Measurements from ENCODE around the gene CCNJL.

DNA sequence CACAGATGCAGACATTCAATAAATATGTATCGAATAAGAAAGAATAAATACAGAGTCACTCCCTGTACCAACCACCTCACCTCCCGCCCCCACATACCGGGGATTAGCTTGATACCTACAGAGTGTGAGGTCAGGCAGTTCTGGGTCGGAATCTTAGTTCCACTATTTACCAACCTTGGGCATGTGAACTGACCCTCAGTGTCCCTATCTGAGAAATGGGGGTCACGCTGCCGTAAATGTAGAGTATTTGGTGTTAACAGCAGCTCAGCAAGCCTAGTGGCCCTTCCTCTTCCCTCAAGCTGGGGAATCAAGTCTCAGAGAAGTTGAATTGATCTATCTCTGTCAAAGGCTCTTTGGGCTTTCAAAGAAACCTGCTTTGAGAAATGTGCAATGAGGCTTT lies 25.4 kb downstream of the CCNJL start:
- TF ChIP-seq, protein P1, sequence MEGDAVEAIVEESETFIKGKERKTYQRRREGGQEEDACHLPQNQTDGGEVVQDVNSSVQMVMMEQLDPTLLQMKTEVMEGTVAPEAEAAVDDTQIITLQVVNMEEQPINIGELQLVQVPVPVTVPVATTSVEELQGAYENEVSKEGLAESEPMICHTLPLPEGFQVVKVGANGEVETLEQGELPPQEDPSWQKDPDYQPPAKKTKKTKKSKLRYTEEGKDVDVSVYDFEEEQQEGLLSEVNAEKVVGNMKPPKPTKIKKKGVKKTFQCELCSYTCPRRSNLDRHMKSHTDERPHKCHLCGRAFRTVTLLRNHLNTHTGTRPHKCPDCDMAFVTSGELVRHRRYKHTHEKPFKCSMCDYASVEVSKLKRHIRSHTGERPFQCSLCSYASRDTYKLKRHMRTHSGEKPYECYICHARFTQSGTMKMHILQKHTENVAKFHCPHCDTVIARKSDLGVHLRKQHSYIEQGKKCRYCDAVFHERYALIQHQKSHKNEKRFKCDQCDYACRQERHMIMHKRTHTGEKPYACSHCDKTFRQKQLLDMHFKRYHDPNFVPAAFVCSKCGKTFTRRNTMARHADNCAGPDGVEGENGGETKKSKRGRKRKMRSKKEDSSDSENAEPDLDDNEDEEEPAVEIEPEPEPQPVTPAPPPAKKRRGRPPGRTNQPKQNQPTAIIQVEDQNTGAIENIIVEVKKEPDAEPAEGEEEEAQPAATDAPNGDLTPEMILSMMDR (conservative IDR thresholded peaks at IDR 0.05; ENCODE audit: low read depth in 2 of 2): no peak
- TF ChIP-seq ZNF114 (CRISPR knock-in tag; IDR thresholded peaks at IDR 0.05) (no peak), POLR2AphosphoS5 (IDR thresholded peaks at IDR 0.05; ENCODE audit: low read depth) (no peak)
